ENCODE results near the gene LILRA2.
"Not testable (repeated sequence)": the region's sequence is repeated elsewhere in the genome, so short reads cannot be mapped to it uniquely, and the experiment has no call there.

Gene LILRA2

DNA sequence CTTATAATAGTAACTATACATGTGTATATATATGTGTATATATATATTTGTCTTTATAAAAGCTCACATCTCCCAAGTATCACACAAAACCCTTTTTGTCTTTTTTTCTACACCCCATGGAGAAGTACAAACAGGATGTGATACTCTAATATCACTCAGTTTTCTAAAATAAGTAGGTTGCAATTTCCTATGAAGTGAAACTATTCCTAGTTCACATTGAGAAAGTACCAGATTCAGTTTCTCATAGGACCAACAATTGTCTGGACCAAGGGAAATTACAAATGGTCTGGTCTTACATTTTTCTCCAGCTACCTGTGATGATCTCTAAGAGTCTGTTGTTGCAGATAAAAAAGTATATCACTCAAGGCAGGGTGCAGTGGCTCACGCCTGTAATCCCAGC is 38.8 kb downstream of the LILRA2 start:
- no peak for DNase-seq

DNA sequence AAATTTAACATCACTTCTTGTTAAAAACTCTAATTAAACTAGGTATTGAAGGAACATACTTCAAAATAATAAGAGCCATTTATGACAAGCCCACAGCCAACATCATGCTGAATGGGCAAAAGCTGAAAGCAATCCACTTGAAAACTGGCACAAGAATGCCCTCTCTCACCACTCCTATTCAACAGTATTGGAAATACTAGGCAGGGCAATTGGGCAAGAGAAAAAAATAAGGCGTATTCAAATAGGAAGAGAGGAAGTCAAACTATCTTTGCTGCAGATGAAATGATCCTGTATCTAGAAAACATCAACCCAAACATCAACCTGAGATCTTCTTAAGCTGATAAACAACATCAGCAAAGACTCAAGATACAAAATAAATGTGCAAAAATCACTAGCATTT is 41.1 kb downstream of the LILRA2 start:
- no peak for DNase-seq

DNA sequence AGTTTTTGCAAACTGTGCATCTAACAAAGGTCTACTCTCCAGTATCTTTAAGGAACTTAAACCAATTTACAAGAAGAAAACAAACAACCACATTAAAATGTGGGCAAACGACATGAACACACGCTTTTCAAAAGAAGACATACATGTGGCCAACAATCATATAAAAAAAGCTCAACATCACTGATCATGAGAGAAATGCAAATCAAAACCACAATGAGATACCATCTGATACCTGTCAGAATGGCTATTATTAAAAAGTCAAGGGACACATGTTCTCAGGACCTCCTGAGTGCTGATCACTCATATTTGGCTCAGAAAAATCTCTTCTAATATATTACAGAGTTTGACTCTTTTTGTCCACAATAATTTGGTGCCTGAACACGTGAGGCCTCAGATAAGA is 42.5 kb downstream of the LILRA2 start:
- DNase-seq: no peak

DNA sequence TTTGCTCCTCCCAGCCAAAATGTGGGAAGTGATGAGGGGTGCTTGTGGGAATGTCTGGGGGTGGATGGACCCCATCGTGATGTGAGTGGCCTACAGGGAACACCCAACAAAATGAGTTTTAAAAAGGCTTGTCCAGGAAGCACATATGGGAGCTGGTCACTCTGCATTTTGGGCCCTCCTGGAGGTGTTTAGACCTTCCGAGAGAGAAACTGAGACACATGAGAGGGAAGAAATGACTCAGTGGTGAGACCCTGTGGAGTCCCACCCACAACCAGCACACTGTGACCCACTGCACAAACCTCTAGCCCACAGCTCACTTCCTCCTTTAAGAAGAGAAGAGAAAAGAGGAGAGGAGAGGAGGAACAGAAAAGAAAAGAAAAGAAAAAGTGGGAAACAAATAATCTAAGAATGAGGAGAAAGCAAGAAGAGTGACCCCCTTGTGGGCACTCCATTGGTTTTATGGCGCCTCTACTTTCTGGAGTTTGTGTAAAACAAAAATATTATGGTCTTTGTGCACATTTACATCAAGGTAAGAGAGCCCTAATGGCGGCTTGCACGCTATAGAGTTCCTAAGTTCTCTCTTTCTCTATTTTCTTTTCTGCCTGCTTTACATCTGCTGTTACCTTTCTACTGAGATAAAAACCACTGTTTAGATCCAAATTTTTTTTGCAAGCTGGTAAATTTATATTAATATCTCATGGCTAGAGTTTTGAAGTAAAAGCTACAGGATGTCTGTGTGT is 43.4 kb downstream of the LILRA2 start:
- no peak for DNase-seq

DNA sequence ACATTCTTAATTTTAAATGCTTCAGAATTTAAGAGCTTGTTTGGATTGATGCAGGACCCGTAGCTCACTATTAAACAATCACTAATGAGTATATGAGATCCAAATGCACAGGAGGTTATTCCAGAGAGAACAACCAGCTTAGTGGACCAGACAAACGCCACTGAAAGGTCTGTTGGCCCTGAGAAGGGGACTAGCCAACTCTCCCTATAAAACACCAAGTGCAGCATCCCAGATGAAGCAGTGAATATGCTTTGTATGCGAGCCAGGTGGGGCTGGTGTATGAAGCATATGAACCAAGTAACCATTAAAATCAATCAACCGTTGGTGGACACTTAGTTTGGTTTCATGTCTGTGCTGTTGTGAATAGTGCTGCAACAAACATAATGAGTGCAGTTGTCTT is 46.9 kb downstream of the LILRA2 start:
- no peak for DNase-seq

DNA sequence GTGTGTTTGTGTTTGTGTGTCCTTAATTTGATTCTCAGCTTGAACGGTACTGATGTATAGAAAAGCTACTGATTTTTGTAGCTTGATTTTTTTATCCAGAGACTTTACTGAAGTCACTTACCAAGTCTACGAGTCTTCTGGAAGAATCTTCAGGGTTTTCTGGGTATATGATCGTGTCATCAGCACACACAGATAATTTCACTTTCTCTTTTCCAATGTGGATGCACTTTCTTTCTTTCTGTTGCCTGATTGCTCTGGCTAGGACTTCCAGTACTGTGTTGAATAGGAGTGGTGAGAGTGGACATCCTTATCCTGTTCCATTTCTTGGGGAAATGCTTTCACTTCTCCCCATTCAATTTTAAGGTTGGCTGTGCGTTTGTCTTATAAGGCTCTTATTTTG is 48.8 kb downstream of the LILRA2 start:
- no peak for DNase-seq

DNA sequence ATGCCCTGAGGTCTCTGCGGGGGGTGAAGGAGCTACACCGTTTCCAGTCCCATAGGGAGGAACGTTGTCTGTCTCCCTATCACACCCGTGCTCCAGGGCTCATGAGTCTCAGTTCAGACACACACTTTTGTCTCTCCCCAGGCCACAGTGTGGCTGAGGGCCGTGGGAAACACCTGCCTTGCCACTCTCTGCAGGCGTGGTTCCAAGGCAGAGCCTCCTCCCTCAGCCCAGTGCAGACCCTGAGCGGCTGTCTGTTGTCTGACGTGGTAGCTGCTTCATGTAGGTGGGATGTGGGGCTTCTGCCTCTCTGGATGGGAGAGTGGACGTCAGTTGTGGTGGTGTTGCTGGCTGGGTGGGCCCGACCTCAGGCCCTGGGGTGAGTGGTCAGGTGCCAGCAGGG is 50.6 kb downstream of the LILRA2 start:
- DNase-seq: not testable (repeated sequence)

DNA sequence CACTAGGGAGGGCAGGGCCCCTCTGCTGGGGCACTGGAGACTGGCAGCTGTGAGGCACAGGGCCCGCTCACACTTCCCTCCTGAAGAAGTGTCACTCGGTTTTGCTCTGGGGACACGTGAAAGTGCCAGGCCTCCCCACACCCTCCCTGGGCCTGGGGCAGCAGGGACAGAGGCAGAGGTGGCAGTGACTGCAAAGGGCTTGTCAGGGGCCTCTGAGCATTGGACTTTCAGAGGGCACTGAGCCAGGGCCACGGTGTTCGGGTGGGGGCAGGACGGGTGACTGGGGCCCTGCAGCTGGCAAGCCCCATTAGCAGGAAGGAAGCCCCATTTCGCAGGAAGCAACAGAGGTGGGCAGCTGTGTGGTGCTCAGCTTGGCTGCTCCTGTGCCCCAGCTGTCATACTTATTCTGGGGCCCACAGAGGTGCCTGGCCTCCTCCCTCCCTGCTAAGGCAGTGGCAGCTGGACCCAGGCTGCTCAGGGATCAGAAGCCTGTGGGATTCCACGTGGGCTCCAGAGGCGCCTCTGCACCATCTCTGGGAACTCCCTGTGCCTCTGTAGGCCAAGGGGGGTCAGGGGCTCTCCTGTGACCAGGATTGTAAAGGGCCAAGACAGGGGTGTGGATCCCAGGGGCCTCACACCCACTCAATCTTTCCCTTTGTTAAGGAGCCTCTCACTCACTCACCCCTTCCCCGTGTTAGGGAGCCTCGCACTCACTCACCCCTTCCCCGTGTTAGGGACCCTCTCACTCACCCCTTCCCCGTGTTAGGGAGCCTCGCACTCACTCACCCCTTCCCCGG is 51.5 kb downstream of the LILRA2 start:
- DNase-seq: not testable (repeated sequence)

DNA sequence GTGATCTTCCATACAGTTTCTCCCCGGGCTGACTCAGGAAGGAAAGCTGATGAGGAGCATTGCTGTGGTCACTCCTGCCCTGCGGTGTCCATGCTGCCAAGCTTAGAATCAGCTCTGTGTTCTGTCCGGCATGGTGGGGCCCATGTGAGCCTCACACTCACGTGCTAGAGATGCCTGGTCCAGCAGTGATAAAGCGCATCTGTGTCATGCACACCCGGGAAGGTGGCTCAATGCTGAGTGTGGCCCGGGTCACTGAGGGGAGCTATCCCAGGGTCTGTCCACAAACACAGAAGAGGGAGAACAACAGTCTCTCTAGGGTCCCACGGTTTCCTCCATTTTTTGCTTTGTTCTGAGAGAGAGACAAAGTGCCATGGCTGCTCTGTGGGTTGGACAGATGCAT is 53.2 kb downstream of the LILRA2 start:
- DNase-seq: no peak

DNA sequence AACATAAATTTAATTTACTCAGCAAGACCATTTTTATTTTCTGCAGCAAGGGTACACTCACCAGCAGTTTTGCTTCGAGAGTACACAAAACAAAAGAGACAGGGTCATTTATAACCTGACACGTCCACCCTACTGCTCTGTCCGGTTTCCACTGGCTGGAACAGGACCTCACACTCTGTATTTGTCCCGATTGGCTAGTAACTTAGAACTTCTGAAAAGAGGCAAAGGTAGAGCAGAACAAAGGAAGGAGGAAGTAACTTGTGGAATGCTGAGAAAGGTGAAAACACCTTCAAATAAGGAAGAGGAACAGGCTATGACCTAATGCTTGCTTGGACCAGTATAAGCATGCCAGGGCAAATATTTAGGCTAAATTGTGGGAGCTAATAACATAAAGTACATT is 54.3 kb downstream of the LILRA2 start:
- not testable (repeated sequence) for DNase-seq

DNA sequence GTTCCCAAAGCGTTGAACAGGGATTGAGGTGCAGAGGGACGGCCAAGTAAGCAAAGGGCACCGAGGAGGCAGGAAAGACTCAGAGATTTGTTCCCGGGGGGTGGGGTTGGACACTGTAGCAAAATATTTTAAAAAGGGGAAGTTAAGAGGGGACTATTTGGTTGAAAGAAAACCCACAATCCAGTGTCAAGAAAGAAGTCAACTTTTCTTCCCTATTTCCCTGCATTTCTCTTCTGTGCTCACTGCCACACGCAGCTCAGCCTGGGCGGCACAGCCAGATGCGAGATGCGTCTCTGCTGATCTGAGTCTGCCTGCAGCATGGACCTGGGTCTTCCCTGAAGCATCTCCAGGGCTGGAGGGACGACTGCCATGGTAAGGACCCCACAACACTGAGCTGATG is 56.7 kb downstream of the LILRA2 start, which contains the start of gene LILRB1:
TSS of gene LILRB1 (plus strand) at position 223 of the 400 bp plus-strand sequence. CDS start 590 bp downstream, outside the sequence.
- DNase-seq: not testable (repeated sequence)

DNA sequence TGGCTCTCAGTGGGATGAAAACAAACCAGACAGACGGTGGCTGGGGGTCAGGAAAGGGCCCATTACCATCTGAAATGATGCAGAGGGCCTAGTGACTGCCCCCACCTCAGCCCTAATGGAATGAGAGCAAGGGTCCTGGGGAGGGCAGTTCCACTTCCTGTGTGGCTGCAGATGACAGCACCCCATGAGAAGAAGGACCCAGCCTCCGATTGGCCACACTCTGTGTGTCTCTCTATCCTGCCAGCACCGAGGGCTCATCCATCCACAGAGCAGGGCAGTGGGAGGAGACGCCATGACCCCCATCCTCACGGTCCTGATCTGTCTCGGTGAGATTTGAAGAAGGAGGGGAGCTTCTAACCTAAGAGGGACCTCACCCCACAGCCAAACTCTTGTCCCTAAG is 57.2 kb downstream of the LILRA2 start:
- DNase-seq: no peak

DNA sequence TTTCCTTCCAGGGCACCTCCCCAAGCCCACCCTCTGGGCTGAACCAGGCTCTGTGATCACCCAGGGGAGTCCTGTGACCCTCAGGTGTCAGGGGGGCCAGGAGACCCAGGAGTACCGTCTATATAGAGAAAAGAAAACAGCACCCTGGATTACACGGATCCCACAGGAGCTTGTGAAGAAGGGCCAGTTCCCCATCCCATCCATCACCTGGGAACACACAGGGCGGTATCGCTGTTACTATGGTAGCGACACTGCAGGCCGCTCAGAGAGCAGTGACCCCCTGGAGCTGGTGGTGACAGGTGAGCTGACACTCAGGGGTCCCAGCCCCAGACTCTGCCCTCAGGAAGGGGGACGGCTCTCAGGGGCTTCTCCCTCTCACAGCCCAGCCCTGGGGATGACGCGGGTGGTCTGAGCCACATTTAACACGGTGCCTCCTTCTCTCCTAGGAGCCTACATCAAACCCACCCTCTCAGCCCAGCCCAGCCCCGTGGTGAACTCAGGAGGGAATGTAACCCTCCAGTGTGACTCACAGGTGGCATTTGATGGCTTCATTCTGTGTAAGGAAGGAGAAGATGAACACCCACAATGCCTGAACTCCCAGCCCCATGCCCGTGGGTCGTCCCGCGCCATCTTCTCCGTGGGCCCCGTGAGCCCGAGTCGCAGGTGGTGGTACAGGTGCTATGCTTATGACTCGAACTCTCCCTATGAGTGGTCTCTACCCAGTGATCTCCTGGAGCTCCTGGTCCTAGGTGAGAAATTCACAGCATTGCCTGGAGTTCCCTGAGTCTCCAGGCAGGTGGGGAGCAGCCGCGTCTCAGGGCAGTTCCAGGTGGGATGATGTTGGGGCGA is 58.1 kb downstream of the LILRA2 start:
- DNase-seq: not testable (repeated sequence)

DNA sequence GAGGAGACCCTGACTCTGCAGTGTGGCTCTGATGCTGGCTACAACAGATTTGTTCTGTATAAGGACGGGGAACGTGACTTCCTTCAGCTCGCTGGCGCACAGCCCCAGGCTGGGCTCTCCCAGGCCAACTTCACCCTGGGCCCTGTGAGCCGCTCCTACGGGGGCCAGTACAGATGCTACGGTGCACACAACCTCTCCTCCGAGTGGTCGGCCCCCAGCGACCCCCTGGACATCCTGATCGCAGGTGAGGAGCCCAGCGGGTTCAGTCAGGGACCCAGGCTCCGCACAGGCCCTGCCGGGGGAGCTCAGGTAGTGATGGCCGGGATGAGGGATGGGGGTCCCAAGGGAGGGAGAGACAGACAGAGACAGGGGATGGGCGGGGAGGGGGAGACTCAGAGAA is 58.9 kb downstream of the LILRA2 start:
- DNase-seq: not testable (repeated sequence)

DNA sequence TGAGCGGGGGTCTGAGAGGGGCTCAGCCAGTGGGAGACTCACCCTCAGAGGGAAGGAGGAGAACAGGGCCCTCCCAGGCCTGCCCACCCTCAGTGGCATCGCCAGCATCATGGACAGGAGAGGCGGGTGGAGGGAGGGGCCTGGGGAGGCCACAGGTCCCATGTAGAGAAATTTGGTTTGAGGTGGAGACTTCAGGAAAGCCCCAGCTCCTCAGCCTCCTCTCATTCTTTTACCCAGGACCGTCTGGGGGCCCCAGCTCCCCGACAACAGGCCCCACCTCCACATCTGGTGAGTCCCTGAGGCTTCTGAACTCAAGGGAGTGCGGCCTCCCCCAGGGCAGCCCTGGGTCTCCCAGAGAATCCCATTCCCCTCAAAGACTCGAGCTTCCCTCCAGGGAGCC is 59.8 kb downstream of the LILRA2 start:
- no peak for DNase-seq

DNA sequence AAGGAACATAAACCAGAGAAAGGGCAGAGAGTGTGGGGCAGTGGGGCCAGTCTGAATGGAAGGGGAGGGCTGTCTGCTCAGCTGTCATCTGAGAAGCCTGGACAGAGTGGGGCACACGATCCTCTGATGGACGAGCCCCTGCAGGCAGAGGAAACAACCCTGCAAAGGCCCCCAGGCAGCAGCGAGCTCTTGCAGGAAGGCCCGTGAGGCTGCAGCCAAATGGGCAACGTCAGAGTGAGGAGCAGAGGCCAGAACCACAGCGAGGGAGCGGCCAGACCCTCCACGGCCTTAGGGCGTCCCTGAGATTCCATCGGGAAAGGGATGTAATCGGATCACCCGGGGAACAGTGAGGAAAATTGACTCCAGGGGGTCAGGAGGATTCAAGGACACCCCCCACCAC is 62.5 kb downstream of the LILRA2 start:
- not testable (repeated sequence) for DNase-seq

DNA sequence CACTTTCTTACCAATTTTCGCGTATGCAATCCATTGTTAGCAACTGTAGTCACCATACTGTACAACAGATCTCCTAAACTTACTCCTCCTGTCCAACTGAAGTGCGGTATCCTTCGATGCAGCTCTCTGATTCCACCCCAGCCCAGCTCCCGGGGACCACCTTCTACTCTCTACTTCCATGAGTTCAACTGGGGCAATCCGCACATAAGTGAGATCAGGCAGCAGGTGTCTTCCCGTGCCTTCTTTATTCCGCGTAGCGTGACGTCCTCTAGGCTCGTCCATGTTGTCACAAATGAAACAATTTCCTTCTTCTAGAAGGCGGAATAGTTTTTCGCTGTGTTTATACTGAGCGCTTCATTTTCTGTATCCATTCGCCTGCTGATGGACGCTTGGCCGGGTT is 65.1 kb downstream of the LILRA2 start:
- no peak for DNase-seq
